K562 (cell line): ENCODE measurements around the gene HEATR3. TPM values are rescaled to one million over a fixed set of nuclear protein-coding genes. Genes with fewer than 3 reads are reported as not detected.
A peak's percentile ranks its signal among the peaks of the same experiment; 100 is the strongest.

Experiments used
- CHD4 ChIP-seq: fragments of 200-600 bp; sonication (generic); IDR thresholded peaks from 3 replicates; pipeline ENCODE4 v1.6.1; 2012; ENCODE audit warnings: low read depth, mild to moderate bottlenecking, mixed read lengths, low read length, inconsistent platforms; ENCODE audit not compliant: insufficient read depth, insufficient replicate concordance, poor library complexity, severe bottlenecking
- E2F8 ChIP-seq: fragments of 450-650 bp; IDR thresholded peaks from 2 replicates; pipeline ENCODE4 v1.7.1; 2018; ENCODE audit warnings: mild to moderate bottlenecking, low read depth; ENCODE audit not compliant: partially characterized antibody
- EP300 ChIP-seq: IDR thresholded peaks from 2 replicates; pipeline ENCODE4 v1.6.1; 2012; ENCODE audit warnings: low read length, improper control_type of control experiment
- FOXP1 ChIP-seq: sonication (generic); formaldehyde crosslinking; IDR thresholded peaks from 2 replicates; pipeline ENCODE4 v1.8.0; 2022; ENCODE audit warnings: mild to moderate bottlenecking, missing genetic modification reagents
- GATA2 ChIP-seq: sonication (generic); formaldehyde crosslinking; IDR thresholded peaks from 2 replicates; pipeline ENCODE4 v1.4.0; 2020; ENCODE audit warnings: mild to moderate bottlenecking, missing genetic modification reagents
- MECOM ChIP-seq: fragments of 250-450 bp; sonication (Bioruptor Pico); IDR thresholded peaks from 2 replicates; pipeline ENCODE4 v1.8.0; 2022; ENCODE audit warnings: inconsistent platforms
- MXI1 ChIP-seq: IDR thresholded peaks from 2 replicates; pipeline ENCODE4 v1.6.1; 2011; ENCODE audit warnings: low read depth, mild to moderate bottlenecking, improper control_type of control experiment, low read length
- NR2F6 ChIP-seq: fragments of 450-650 bp; formaldehyde crosslinking; IDR thresholded peaks from 2 replicates; pipeline ENCODE4 v1.4.0; 2020; ENCODE audit warnings: mild to moderate bottlenecking
- SMARCA4 ChIP-seq: fragments of 450-650 bp; IDR thresholded peaks from 2 replicates; pipeline ENCODE4 v1.6.1; 2016
- SP1 ChIP-seq: sonication (generic); formaldehyde crosslinking; IDR thresholded peaks from 2 replicates; pipeline ENCODE4 v1.8.1; 2022; ENCODE audit warnings: mild to moderate bottlenecking, missing genetic modification reagents
- TFAM ChIP-seq: fragments of 250-450 bp; sonication (Bioruptor Pico); conservative IDR thresholded peaks from 2 replicates; pipeline ENCODE4 v1.5.0; 2021; ENCODE audit warnings: mild to moderate bottlenecking, moderate library complexity
- THAP7 ChIP-seq: fragments of 250-450 bp; sonication (Bioruptor Pico); IDR thresholded peaks from 2 replicates; pipeline ENCODE4 v1.5.0; 2021
- USF2 ChIP-seq: sonication (generic); formaldehyde crosslinking; IDR thresholded peaks from 2 replicates; pipeline ENCODE4 v1.5.0; 2020; ENCODE audit warnings: missing genetic modification reagents
- XRCC3 ChIP-seq: fragments of 450-650 bp; IDR thresholded peaks from 2 replicates; pipeline ENCODE4 v1.6.1; 2017; ENCODE audit warnings: mild to moderate bottlenecking, moderate library complexity
- ZC3H4 ChIP-seq: sonication (generic); formaldehyde crosslinking; IDR thresholded peaks from 2 replicates; pipeline ENCODE4 v1.9.0; 2021; ENCODE audit warnings: missing genetic modification reagents, borderline replicate concordance
- ZNF134 ChIP-seq: fragments of 250-450 bp; sonication (Bioruptor Pico); conservative IDR thresholded peaks from 2 replicates; pipeline ENCODE4 v1.4.0; 2020
- ZZZ3 ChIP-seq: fragments of 450-650 bp; IDR thresholded peaks from 2 replicates; pipeline ENCODE4 v1.6.1; 2016; ENCODE audit warnings: antibody characterized with exemption, mild to moderate bottlenecking, moderate library complexity
- polyA plus RNA-seq, 8 experiments: library from polyadenylated mRNA; depleted of rRNA in 4 of 8; stranded (reverse) in 5 of 8; unstranded in 3 of 8; fragments of >200 nt; fragmentation: Nextera tagmentation in 2 of 8; fragmentation: Illumina TruSeq in 1 of 8; extraction: Ambion mirVana in 2 of 8; extraction: Trizol in 1 of 8; gene quantifications; 2 replicates each; pipeline versions ENCODE4 v1.2.1 to v1.2.3, GENCODE V29; 2011 to 2014; ENCODE audit warnings: inconsistent platforms in 1 of 8, missing spikeins in 1 of 8
- total RNA-seq, 7 experiments: library from RNA; depleted of rRNA in 6 of 7; stranded (reverse); fragments of >200 nt in 6 of 7; fragmentation: Illumina TruSeq in 2 of 7; extraction: Trizol in 2 of 7; gene quantifications; 2 replicates each; pipeline versions ENCODE4 v1.2.1 to v1.2.3, GENCODE V29; 2011 to 2021; ENCODE audit warnings: low replicate concordance in 1 of 7
- TF ChIP-seq, protein P1 (sequence below), 3 experiments: fragments of 200-800 bp in 1 of 3; sonication (Bioruptor generic) in 1 of 3; sonication (generic) in 1 of 3; formaldehyde crosslinking in 1 of 3; IDR thresholded peaks; 2 replicates each; pipeline versions ENCODE4 v1.6.1 to v1.8.0; 2016 to 2022; ENCODE audit warnings: mild to moderate bottlenecking in 2 of 3, missing compliant biosample characterization in 2 of 3, missing genetic modification characterization in 2 of 3, missing genetic modification reagents in 1 of 3
- TF ChIP-seq, protein P2 (sequence below): IDR thresholded peaks from 2 replicates; pipeline ENCODE4 v1.6.1; 2016; ENCODE audit warnings: missing genetic modification characterization, missing compliant biosample characterization
- TF ChIP-seq, protein P3 (sequence below): fragments of 250-450 bp; sonication (Bioruptor Pico); IDR thresholded peaks from 2 replicates; pipeline ENCODE4 v1.6.1; 2021; ENCODE audit warnings: mild to moderate bottlenecking

HEATR3 gene
- total and polyA plus RNA-seq, 9 of the 15 experiments (the other 6 are each of a cell fraction or from before 2014, with no cell fraction given), result 1.7 to 30.2 (median 18.8) TPM

GRCh38 chr16:50024684-50025536 is 40.9 kb upstream of the HEATR3 start, which contains the start of gene CNEP1R1 (continued):
- no peak for TF ChIP-seq SMARCA4
- peak; percentile 97 for TF ChIP-seq SP1 (CRISPR knock-in tag)
- TF ChIP-seq THAP7 (CRISPR knock-in tag), result no peak
- TF ChIP-seq USF2 (CRISPR knock-in tag), result no peak
- peak; percentile 55 for TF ChIP-seq EP300
- TF ChIP-seq, protein P1, sequence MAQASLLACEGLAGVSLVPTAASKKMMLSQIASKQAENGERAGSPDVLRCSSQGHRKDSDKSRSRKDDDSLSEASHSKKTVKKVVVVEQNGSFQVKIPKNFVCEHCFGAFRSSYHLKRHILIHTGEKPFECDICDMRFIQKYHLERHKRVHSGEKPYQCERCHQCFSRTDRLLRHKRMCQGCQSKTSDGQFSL (CRISPR knock-in tag; IDR thresholded peaks at IDR 0.05), result no peak
- TF ChIP-seq, protein P1 (tag; IDR thresholded peaks at IDR 0.05), result no peak
- no peak for TF ChIP-seq ZNF134 (CRISPR knock-in tag)
- no peak for TF ChIP-seq FOXP1 (CRISPR knock-in tag)
- TF ChIP-seq ZC3H4, result no peak
- TF ChIP-seq MECOM, result no peak
- TF ChIP-seq, protein P2, sequence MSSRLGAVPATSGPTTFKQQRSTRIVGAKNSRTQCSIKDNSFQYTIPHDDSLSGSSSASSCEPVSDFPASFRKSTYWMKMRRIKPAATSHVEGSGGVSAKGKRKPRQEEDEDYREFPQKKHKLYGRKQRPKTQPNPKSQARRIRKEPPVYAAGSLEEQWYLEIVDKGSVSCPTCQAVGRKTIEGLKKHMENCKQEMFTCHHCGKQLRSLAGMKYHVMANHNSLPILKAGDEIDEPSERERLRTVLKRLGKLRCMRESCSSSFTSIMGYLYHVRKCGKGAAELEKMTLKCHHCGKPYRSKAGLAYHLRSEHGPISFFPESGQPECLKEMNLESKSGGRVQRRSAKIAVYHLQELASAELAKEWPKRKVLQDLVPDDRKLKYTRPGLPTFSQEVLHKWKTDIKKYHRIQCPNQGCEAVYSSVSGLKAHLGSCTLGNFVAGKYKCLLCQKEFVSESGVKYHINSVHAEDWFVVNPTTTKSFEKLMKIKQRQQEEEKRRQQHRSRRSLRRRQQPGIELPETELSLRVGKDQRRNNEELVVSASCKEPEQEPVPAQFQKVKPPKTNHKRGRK (tag), result no peak
- TF ChIP-seq CHD4, result no peak
- no peak for TF ChIP-seq MXI1
- TF ChIP-seq TFAM (CRISPR knock-in tag), result no peak
- TF ChIP-seq XRCC3, result no peak
- TF ChIP-seq ZZZ3, result no peak
- no peak for TF ChIP-seq NR2F6 (CRISPR knock-in tag)
- TF ChIP-seq GATA2 (CRISPR knock-in tag), result no peak
- TF ChIP-seq, protein P3, sequence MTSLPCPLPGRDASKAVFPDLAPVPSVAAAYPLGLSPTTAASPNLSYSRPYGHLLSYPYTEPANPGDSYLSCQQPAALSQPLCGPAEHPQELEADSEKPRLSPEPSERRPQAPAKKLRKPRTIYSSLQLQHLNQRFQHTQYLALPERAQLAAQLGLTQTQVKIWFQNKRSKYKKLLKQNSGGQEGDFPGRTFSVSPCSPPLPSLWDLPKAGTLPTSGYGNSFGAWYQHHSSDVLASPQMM (CRISPR knock-in tag), result no peak
- peak; percentile 28 for TF ChIP-seq E2F8
